GM12878 (cell line): ENCODE data around the gene NAGA. TPM values are rescaled to one million over a fixed set of nuclear protein-coding genes. Genes with fewer than 3 reads are reported as not detected.

Source experiments
- ATF2 ChIP-seq: IDR thresholded peaks from 2 replicates; pipeline ENCODE4 v1.6.1; 2012; ENCODE audit warnings: low read length, inconsistent platforms
- BACH1 ChIP-seq: fragments of 450-650 bp; IDR thresholded peaks from 2 replicates; pipeline ENCODE4 v1.6.1; 2017; ENCODE audit warnings: mild to moderate bottlenecking, borderline replicate concordance
- CEBPB ChIP-seq, 2 experiments: fragments of 150-350 bp in 1 of 2; IDR thresholded peaks; 2 replicates each; pipeline ENCODE4 v1.6.1; 2012 to 2014; ENCODE audit warnings: low read depth in 2 of 2, low read length in 2 of 2, borderline replicate concordance in 1 of 2, inconsistent platforms in 1 of 2
- EED ChIP-seq: sonication (generic); IDR thresholded peaks from 2 replicates; pipeline ENCODE4 v1.6.1; 2016; ENCODE audit warnings: antibody characterized with exemption, low read depth
- EP300 ChIP-seq, 2 experiments: fragments of 150-350 bp in 1 of 2; IDR thresholded peaks; 2 replicates each; pipeline ENCODE4 v1.6.1; 2011 to 2012; ENCODE audit warnings: low read depth in 2 of 2, low read length in 2 of 2, borderline replicate concordance in 1 of 2, improper control_type of control experiment in 1 of 2, inconsistent platforms in 1 of 2; ENCODE audit not compliant: control insufficient read depth in 1 of 2
- HCFC1 ChIP-seq: fragments of 150-350 bp; IDR thresholded peaks from 2 replicates; pipeline ENCODE4 v1.6.1; 2014; ENCODE audit warnings: low read length
- IKZF2 ChIP-seq, 2 experiments: fragments of 450-650 bp; IDR thresholded peaks; 2 replicates each; pipeline ENCODE4 v1.6.1; 2017; ENCODE audit warnings: mild to moderate bottlenecking in 2 of 2, moderate library complexity in 2 of 2
- MXI1 ChIP-seq: fragments of 150-350 bp; IDR thresholded peaks from 2 replicates; pipeline ENCODE4 v1.6.1; 2011; ENCODE audit warnings: low read depth, mild to moderate bottlenecking, inconsistent platforms, low read length, improper control_type of control experiment
- NBN ChIP-seq: fragments of 450-650 bp; IDR thresholded peaks from 2 replicates; pipeline ENCODE4 v1.6.1; 2016
- POLR2A ChIP-seq: IDR thresholded peaks from 2 replicates; pipeline ENCODE4 v1.6.1; 2011; ENCODE audit warnings: low read depth, mild to moderate bottlenecking, low read length
- SIX5 ChIP-seq: IDR thresholded peaks from 2 replicates; pipeline ENCODE4 v1.6.1; 2011; ENCODE audit warnings: mild to moderate bottlenecking, low read depth, low read length, moderate library complexity; ENCODE audit not compliant: severe bottlenecking
- SUPT20H ChIP-seq: IDR thresholded peaks from 2 replicates; pipeline ENCODE4 v1.6.1; 2011; ENCODE audit warnings: low read depth, mild to moderate bottlenecking, low read length, moderate library complexity, borderline replicate concordance; ENCODE audit not compliant: control insufficient read depth
- SUZ12 ChIP-seq: fragments of 200-600 bp; sonication (generic); IDR thresholded peaks from one replicate; pipeline ENCODE4 v1.6.1; 2018; ENCODE audit warnings: antibody characterized with exemption, mild to moderate bottlenecking; ENCODE audit not compliant: unreplicated experiment
- WRNIP1 ChIP-seq: IDR thresholded peaks from 2 replicates; pipeline ENCODE4 v1.6.1; 2011; ENCODE audit warnings: low read depth, low read length, improper control_type of control experiment, borderline replicate concordance
- ZBED1 ChIP-seq: IDR thresholded peaks from 2 replicates; pipeline ENCODE4 v1.6.1; 2016; ENCODE audit warnings: borderline replicate concordance
- polyA plus RNA-seq, 11 experiments: library from polyadenylated mRNA; depleted of rRNA in 4 of 11; unstranded in 6 of 11; stranded (reverse) in 5 of 11; fragments of >200 nt; fragmentation: Nextera tagmentation in 4 of 11; fragmentation: Illumina TruSeq in 1 of 11; extraction: Ambion mirVana in 4 of 11; extraction: Trizol in 1 of 11; gene quantifications; 1 replicate in 1 of 11; 2 replicates in 10 of 11; pipeline versions ENCODE4 v1.2.1 to v1.2.3, GENCODE V29; 2011 to 2016; ENCODE audit warnings: inconsistent platforms in 2 of 11, missing spikeins in 2 of 11, low read depth in 1 of 11
- total RNA-seq, 4 experiments: library from RNA; depleted of rRNA in 3 of 4; stranded (reverse); fragments of >200 nt in 3 of 4; fragmentation: Illumina TruSeq in 1 of 4; extraction: Trizol in 1 of 4; gene quantifications; 2 replicates each; pipeline versions ENCODE4 v1.2.1 to v1.2.3, GENCODE V29; 2013 to 2021

NAGA gene
- total and polyA plus RNA-seq, 10 of the 15 experiments (the other 5 are each of a cell fraction or from before 2014, with no cell fraction given): 9.3 to 46.0 (median 33.2) TPM

GRCh38 chr22:42080287-42080686 lies 9.7 kb upstream of the NAGA start (continued):
- TF ChIP-seq EP300 (IDR thresholded peaks at IDR 0.05; ENCODE audit: borderline replicate concordance in 1 of 2, control insufficient read depth in 1 of 2, low read depth in 2 of 2, low read length in 2 of 2): 0 out of 4 replicates have a peak, but pooled peaks of 1 of the 2 experiments have one; percentile 16
- no peak for TF ChIP-seq ATF2
- no peak for TF ChIP-seq NBN
- 0 out of 2 replicates have a peak, but pooled peaks have one; percentile 27 for TF ChIP-seq MXI1
- TF ChIP-seq CEBPB (IDR thresholded peaks at IDR 0.05; ENCODE audit: borderline replicate concordance in 1 of 2, low read depth in 2 of 2, low read length in 2 of 2): no peak
- TF ChIP-seq IKZF2 (IDR thresholded peaks at IDR 0.05): no peak
- TF ChIP-seq WRNIP1: no peak
- no peak for TF ChIP-seq POLR2A
- TF ChIP-seq BACH1: no peak
- TF ChIP-seq SIX5: no peak
- no peak for TF ChIP-seq SUZ12
- no peak for TF ChIP-seq SUPT20H
- no peak for TF ChIP-seq HCFC1
- TF ChIP-seq EED: no peak
- TF ChIP-seq ZBED1: no peak
